PC-9 (cell line): ENCODE data around the gene LAMC3. TPM values are rescaled to one million over a fixed set of nuclear protein-coding genes. Genes with fewer than 3 reads are reported as not detected.

Source experiments
- BruUV-seq: library from RNA; stranded (reverse); fragments of 400-500 nt; replicated peaks from 2 replicates; lab custom pipeline; 2021; lab: Mats Ljungman, UMichigan
- CTCF ChIA-PET: fragments of 300-600 bp; sonication (Branson Sonifier 250); formaldehyde crosslinking; loops from one replicate; lab custom pipeline; 2022; ENCODE audit warnings: antibody characterized with exemption; lab: Charles Lee
- POLR2A ChIA-PET: fragments of 300-600 bp; sonication (Branson Sonifier 250); formaldehyde crosslinking; loops from one replicate; lab custom pipeline; 2022; ENCODE audit warnings: antibody characterized with exemption; ENCODE audit not compliant: unreplicated experiment; lab: Charles Lee
- DNase-seq, 2 experiments: peaks; one replicate each; pipeline versions ENCODE4 v3.0.0 to v3.0.0-alpha.2; 2015 to 2022; ENCODE audit warnings: mixed read lengths in 1 of 2
- H2AFZ ChIP-seq: fragments of 200-600 bp; sonication (generic); 2 replicates; pipeline ENCODE4 v1.8.1; 2017; ENCODE audit warnings: antibody characterized with exemption
- H3F3A ChIP-seq: fragments of 200-600 bp; sonication (generic); 2 replicates; pipeline ENCODE4 v1.8.1; 2017; ENCODE audit warnings: antibody characterized with exemption, mild to moderate bottlenecking, low read depth; ENCODE audit not compliant: insufficient read depth
- H3K27ac ChIP-seq: fragments of 200-600 bp; sonication (generic); 2 replicates; pipeline ENCODE4 v1.6.1; 2016; ENCODE audit warnings: mixed run types
- H3K27me3 ChIP-seq: fragments of 200-600 bp; sonication (generic); 2 replicates; pipeline ENCODE4 v1.6.1; 2016; ENCODE audit warnings: low read depth, mixed run types; ENCODE audit not compliant: insufficient read depth
- H3K36me3 ChIP-seq: fragments of 200-600 bp; sonication (generic); 2 replicates; pipeline ENCODE4 v1.6.1; 2016; ENCODE audit warnings: low read depth, mixed run types
- H3K4me1 ChIP-seq: fragments of 200-600 bp; sonication (generic); replicated peaks from 2 replicates; pipeline ENCODE4 v1.6.1; 2016; ENCODE audit warnings: mixed run types; ENCODE audit not compliant: insufficient read depth
- H3K4me2 ChIP-seq: fragments of 200-600 bp; sonication (generic); 2 replicates; pipeline ENCODE4 v1.6.1; 2017; ENCODE audit warnings: mixed run types
- H3K4me3 ChIP-seq: fragments of 200-600 bp; sonication (generic); 2 replicates; pipeline ENCODE4 v1.6.1; 2016; ENCODE audit warnings: mixed run types
- H3K79me2 ChIP-seq: fragments of 200-600 bp; sonication (generic); 2 replicates; pipeline ENCODE4 v1.6.1; 2017; ENCODE audit warnings: low read depth, mixed run types
- H3K9me2 ChIP-seq: fragments of 200-600 bp; sonication (generic); 2 replicates; pipeline ENCODE4 v1.8.1; 2017; ENCODE audit warnings: mild to moderate bottlenecking; ENCODE audit not compliant: insufficient read depth
- H3K9me3 ChIP-seq: fragments of 200-600 bp; sonication (generic); 2 replicates; pipeline ENCODE4 v1.8.1; 2016; ENCODE audit warnings: low read depth; ENCODE audit not compliant: insufficient read depth
- H4K20me1 ChIP-seq: fragments of 200-600 bp; sonication (generic); 2 replicates; pipeline ENCODE4 v1.8.1; 2017; ENCODE audit not compliant: insufficient read depth
- EZH2 ChIP-seq: fragments of 200-600 bp; sonication (generic); IDR thresholded peaks from 2 replicates; pipeline ENCODE4 v1.8.0; 2017; ENCODE audit warnings: antibody characterized with exemption, low read depth
- intact Hi-C: fragments of 100-400 bp; cut with micrococcal nuclease; formaldehyde crosslinking; loops from one replicate; pipeline ENCODE4 v1.10.0; 2022; ENCODE audit not compliant: unreplicated experiment
- total RNA-seq: library from RNA; stranded (reverse); gene quantifications from 2 replicates; pipeline ENCODE4 v1.2.3, GENCODE V29; 2021
- TF ChIP-seq, protein P1 (sequence below): fragments of 200-600 bp; sonication (generic); conservative IDR thresholded peaks from 2 replicates; pipeline ENCODE4 v1.6.1; 2017; ENCODE audit warnings: mixed run types, antibody characterized with exemption, mild to moderate bottlenecking, moderate library complexity

LAMC3 gene
- total RNA-seq, 1 experiment from 2014 or later, result 0.41 TPM

DNA sequence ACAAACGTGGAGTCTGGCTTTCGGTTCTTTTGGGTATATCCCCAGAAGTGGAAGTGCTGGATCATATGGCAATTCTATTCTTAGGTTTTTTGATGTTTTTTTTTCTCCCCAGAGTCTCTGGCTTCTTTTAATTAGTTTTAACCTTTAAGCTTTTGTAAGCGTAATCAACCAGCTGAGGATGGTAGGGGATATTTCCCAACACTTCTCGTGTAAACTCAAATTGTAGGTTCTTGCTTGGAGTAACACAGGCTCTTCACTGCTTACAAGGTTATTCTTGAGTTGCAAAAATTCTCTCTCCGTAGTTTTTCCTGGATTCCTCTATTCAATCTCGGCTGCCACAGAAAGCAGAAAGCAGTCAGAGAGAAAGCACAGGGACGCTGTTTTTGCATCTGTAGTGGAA, 11.9 kb downstream of the LAMC3 start:
- ChIA-PET CTCF (interaction anchor here (0.9 kb wide), 1 partner anchor 26 kb away, joined by 4 read pairs; no protein-coding TSS in a partner anchor), POLR2A (no interaction called here)
- Histone ChIP-seq H3K9me3 (no peaks in the 10 kb centered on the region), H3K4me2 (no peak overlapping the region), H3K27ac (no peak overlapping the region), H3K9me2 (no peaks in the 10 kb centered on the region), H3K79me2 (no peaks in the 10 kb centered on the region), H2AFZ (no peak overlapping the region), H3K4me1 (no peaks in the 10 kb centered on the region), H3F3A (no peaks in the 10 kb centered on the region), H3K4me3 (no peak overlapping the region), H3K36me3 (no peaks in the 10 kb centered on the region), H4K20me1 (no peaks in the 10 kb centered on the region), H3K27me3 (peaks cover 25% of the 10 kb centered on the region)
- no TSS peak for BruUV-seq
- DNase-seq, result no peak
- TF ChIP-seq, protein P1, sequence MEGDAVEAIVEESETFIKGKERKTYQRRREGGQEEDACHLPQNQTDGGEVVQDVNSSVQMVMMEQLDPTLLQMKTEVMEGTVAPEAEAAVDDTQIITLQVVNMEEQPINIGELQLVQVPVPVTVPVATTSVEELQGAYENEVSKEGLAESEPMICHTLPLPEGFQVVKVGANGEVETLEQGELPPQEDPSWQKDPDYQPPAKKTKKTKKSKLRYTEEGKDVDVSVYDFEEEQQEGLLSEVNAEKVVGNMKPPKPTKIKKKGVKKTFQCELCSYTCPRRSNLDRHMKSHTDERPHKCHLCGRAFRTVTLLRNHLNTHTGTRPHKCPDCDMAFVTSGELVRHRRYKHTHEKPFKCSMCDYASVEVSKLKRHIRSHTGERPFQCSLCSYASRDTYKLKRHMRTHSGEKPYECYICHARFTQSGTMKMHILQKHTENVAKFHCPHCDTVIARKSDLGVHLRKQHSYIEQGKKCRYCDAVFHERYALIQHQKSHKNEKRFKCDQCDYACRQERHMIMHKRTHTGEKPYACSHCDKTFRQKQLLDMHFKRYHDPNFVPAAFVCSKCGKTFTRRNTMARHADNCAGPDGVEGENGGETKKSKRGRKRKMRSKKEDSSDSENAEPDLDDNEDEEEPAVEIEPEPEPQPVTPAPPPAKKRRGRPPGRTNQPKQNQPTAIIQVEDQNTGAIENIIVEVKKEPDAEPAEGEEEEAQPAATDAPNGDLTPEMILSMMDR, result no peak
- TF ChIP-seq EZH2, result no peak
- intact Hi-C loops, result no loop called here

DNA sequence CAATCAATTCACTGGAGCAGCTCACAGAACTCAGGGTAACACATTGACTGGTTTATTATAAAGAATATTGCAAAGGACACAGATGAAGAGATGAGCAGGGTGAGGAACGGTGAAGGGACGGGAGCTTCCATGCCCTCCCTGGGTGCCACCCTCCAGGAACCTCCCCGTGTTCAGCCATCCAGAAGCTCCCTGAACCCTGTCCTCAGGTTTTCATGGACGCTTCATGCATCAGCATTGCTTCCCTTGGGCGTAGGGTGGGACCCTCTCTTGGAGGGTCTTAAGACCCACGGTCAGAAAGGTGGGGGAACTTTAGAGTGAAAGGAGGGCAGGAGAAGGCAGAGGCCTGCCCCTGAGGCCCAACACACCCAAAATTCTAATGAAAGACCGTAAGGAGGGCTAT, 12.8 kb downstream of the LAMC3 start:
- no peaks in the 10 kb centered on the region for H3K4me1 ChIP-seq
- H3K4me2 ChIP-seq, result no peak overlapping the region
- no peak overlapping the region for H3K4me3 ChIP-seq
- intact Hi-C loops, result no loop called here
- ChIA-PET CTCF (interaction anchor here (0.7 kb wide), 2 partner anchors 33 to 88 kb away, joined by 3 read pairs; no protein-coding TSS in a partner anchor), POLR2A (no interaction called here)
- BruUV-seq, result no TSS peak
- no peaks in the 10 kb centered on the region for H3K9me2 ChIP-seq
- no peak overlapping the region for H3K27ac ChIP-seq
- TF ChIP-seq, protein P1, result no peak
- TF ChIP-seq EZH2, result no peak
- peaks cover 15% of the 10 kb centered on the region; the same call in 1 of the 2 replicates for H3K27me3 ChIP-seq
- no peak for DNase-seq
- H3K79me2 ChIP-seq, result no peaks in the 10 kb centered on the region
- no peak overlapping the region for H2AFZ ChIP-seq
- H4K20me1 ChIP-seq, result no peaks in the 10 kb centered on the region
- H3F3A ChIP-seq, result no peaks in the 10 kb centered on the region
- H3K9me3 ChIP-seq, result no peaks in the 10 kb centered on the region
- no peaks in the 10 kb centered on the region for H3K36me3 ChIP-seq

DNA sequence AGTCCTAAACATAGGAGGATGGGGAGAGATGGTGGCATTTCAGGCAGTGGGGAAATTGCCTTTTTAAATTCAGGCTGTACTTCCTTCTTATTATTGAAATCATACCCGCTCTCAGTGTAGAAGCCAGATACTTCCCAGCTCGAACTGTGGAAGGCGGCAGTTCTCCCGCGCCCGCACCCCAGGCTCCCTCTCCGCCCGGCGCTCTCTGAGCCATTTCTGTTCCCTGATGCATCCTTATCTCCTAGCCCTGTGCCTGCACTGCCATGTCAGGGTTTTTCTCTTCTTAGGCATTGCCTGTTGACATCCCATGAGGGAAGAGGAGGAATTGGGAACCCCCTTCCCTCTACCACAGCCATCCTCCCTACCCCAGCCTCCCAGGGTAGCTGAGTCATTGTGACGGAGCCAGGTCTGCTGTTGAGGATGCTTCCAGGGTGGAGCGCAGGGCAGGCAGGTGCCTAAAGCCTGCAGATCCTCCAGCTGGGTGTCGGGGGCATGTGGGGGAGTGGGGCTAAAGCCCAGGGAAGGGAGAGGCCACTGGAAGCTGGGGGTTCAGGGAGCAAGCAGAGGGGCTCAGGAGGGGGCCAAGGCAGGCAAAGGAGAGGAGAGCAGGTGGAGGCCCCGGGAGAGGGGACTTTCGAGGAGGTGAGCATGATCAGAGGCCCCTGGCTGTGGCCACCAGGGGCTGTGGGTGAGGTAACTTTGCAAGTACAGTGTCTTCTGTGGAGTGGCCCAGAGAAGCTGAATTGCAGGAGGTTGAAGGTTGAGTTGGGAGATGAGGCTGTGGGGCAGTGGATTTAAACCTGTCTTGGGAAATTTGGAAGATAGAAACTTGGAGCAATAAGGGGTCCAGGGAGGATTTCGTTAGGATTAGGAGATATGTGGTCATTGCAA, 16.2 kb downstream of the LAMC3 start:
- Histone ChIP-seq H3K9me2 (no peaks in the 10 kb centered on the region), H4K20me1 (no peaks in the 10 kb centered on the region), H2AFZ (no peak overlapping the region), H3F3A (no peaks in the 10 kb centered on the region), H3K4me1 (no peaks in the 10 kb centered on the region), H3K9me3 (no peaks in the 10 kb centered on the region), H3K4me3 (no peak overlapping the region), H3K79me2 (no peaks in the 10 kb centered on the region), H3K27ac (no peak overlapping the region), H3K36me3 (no peaks in the 10 kb centered on the region), H3K4me2 (no peak overlapping the region), H3K27me3 (peaks cover 20% of the 10 kb centered on the region; the same call in 1 of the 2 replicates)
- TF ChIP-seq, protein P1, result no peak
- no TSS peak for BruUV-seq
- intact Hi-C loops, result no loop called here
- peak in 1 of 2 experiments; percentile 21 for DNase-seq
- ChIA-PET CTCF (no interaction called here), POLR2A (no interaction called here)
